Testis (tissue), 3 donors: Measurements from ENCODE around the gene ZCCHC14. TPM values are rescaled to one million over a fixed set of nuclear protein-coding genes. Genes with fewer than 3 reads are reported as not detected.

Experiments
- DNase-seq: peaks from one replicate; pipeline ENCODE4 v3.0.0-alpha.2; 2019
- H3K27ac ChIP-seq, 2 donors: fragments of 200-600 bp; sonication (generic); one replicate each; pipeline ENCODE4 v1.5.1; 2019
- H3K27me3 ChIP-seq: fragments of 200-600 bp; sonication (generic); one replicate; pipeline ENCODE4 v1.5.1; 2019
- H3K36me3 ChIP-seq: fragments of 200-600 bp; sonication (generic); one replicate; pipeline ENCODE4 v1.5.1; 2017; ENCODE audit warnings: low read depth; ENCODE audit errors: missing control alignments
- H3K4me1 ChIP-seq: fragments of 200-600 bp; sonication (generic); one replicate; pipeline ENCODE4 v1.5.1; 2019
- H3K4me3 ChIP-seq, 2 donors: fragments of 200-600 bp; sonication (generic); one replicate each; pipeline ENCODE4 v1.5.1; 2017 to 2019
- H3K9me3 ChIP-seq: fragments of 200-600 bp; sonication (generic); one replicate; pipeline ENCODE4 v1.5.1; 2017
- POLR2A ChIP-seq: fragments of 450-650 bp; IDR thresholded peaks from one replicate; pipeline ENCODE4 v1.6.1; 2017; ENCODE audit warnings: antibody characterized with exemption, mild to moderate bottlenecking, moderate library complexity
- WGBS, 2 donors: methylation state at CpG; one replicate each; pipeline ENCODE4 v1.1.5; 2018; 5-methylcytosine and 5-hydroxymethylcytosine counted together
- intact Hi-C: fragments of 100-400 bp; cut with DNase I; formaldehyde crosslinking; loops from one replicate; pipeline ENCODE4 v1.15.1; 2023; ENCODE audit warnings: low total_unique reads
- polyA plus RNA-seq: library from polyadenylated mRNA; stranded (reverse); fragments of 350-450 nt; fragmentation: Illumina TruSeq; extraction: RNeasy Lipid Tissue Mini Kit (QIAGEN cat#74804); gene quantifications from one replicate; pipeline ENCODE4 v1.2.3, GENCODE V29; 2014; ENCODE audit warnings: low read depth, low replicate concordance; ENCODE audit not compliant: insufficient read depth
- total RNA-seq, 2 donors: library from RNA; depleted of rRNA; stranded (reverse); fragments of >200 nt; gene quantifications; one replicate each; pipeline ENCODE4 v1.2.3, GENCODE V29; 2016
- TF ChIP-seq, protein P1 (sequence below), 3 experiments: fragments of 450-650 bp in 2 of 3; fragments of 200-600 bp in 1 of 3; sonication (generic) in 1 of 3; IDR thresholded peaks; one replicate each; pipeline ENCODE4 v1.5.1; 2016 to 2019; ENCODE audit warnings: antibody characterized with exemption in 3 of 3, mild to moderate bottlenecking in 2 of 3, moderate library complexity in 1 of 3

The ZCCHC14 gene
- total and polyA plus RNA-seq, 3 donors from 2014 or later = 82.3 to 130 (median 94.0) TPM

DNA sequence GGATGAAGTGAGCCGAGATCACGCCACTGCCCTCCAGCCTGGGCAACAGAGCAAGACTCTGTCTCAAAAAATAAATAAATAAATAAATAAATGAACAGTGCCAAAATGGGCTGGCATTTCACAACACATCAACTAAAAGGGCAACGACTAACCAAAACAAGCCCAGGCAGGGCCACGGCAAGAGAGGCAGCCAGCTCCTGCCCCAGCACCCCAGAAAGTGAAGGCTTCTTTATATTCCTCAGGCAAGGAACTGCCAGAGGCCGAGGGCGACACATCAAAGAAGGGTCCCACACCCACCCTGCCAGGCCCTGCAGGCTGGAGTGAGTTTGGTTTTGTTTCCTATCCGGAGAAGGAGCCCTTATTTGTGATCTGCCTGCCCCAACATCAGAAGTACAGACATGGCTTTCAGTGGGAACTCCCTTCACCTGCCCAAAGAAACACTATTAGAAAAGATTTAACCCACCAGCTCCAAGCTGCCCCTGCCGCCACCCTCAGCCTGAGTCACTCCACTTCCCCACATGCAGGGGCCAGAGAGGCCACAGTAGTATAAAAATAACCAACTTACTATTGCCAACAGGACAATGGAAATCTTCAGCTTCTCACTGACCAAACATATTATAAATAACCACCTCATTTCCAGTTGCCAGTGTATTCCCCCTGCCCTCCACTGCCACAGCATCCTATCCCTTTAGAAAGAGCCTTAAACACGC lies 117.2 kb downstream of the ZCCHC14 start:
- intact Hi-C loops = no loop called here
- H3K36me3 ChIP-seq = no peaks in the 10 kb centered on the region
- DNase-seq = no peak
- no peaks in the 10 kb centered on the region for H3K9me3 ChIP-seq
- 85 to 92% methylated on average over 9 of the region's 9 CpGs for WGBS, 2 donors
- TF ChIP-seq, protein P1, sequence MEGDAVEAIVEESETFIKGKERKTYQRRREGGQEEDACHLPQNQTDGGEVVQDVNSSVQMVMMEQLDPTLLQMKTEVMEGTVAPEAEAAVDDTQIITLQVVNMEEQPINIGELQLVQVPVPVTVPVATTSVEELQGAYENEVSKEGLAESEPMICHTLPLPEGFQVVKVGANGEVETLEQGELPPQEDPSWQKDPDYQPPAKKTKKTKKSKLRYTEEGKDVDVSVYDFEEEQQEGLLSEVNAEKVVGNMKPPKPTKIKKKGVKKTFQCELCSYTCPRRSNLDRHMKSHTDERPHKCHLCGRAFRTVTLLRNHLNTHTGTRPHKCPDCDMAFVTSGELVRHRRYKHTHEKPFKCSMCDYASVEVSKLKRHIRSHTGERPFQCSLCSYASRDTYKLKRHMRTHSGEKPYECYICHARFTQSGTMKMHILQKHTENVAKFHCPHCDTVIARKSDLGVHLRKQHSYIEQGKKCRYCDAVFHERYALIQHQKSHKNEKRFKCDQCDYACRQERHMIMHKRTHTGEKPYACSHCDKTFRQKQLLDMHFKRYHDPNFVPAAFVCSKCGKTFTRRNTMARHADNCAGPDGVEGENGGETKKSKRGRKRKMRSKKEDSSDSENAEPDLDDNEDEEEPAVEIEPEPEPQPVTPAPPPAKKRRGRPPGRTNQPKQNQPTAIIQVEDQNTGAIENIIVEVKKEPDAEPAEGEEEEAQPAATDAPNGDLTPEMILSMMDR (IDR thresholded peaks at IDR 0.05) = no peak
- no peak for TF ChIP-seq POLR2A
- H3K27me3 ChIP-seq = no peaks in the 10 kb centered on the region
- H3K4me3 ChIP-seq = no peak overlapping the region
- peaks cover 2% of the 10 kb centered on the region for H3K4me1 ChIP-seq
- H3K27ac ChIP-seq = no peak overlapping the region

DNA sequence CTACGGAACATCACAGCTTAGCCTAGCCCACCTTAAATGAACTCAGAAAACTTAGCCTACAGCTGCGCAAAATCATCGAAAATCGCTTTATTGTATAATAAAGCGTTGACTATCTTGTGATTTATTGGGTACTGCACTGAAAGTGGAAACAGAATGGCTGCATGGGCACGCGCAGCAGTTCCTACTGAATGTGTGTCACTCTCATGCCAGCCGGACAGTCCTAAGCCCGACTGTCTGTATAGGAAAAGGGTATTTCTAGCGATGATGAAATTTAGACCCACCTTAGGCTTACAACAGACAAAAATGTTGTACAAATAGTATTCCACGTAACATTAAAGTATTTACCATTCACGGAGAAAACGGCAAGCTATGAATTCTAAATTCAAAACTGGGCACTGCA lies 118.5 kb downstream of the ZCCHC14 start:
- Histone ChIP-seq H3K36me3 (no peaks in the 10 kb centered on the region), H3K4me1 (no peaks in the 10 kb centered on the region), H3K27me3 (no peaks in the 10 kb centered on the region), H3K4me3 (no peak overlapping the region), H3K27ac (no peak overlapping the region), H3K9me3 (no peaks in the 10 kb centered on the region)
- intact Hi-C loops = no loop called here
- 93 to 97% methylated on average over 13 of the region's 13 CpGs for WGBS, 2 donors
- no peak for DNase-seq
- no peak for TF ChIP-seq POLR2A
- TF ChIP-seq, protein P1 (IDR thresholded peaks at IDR 0.05) = no peak

DNA sequence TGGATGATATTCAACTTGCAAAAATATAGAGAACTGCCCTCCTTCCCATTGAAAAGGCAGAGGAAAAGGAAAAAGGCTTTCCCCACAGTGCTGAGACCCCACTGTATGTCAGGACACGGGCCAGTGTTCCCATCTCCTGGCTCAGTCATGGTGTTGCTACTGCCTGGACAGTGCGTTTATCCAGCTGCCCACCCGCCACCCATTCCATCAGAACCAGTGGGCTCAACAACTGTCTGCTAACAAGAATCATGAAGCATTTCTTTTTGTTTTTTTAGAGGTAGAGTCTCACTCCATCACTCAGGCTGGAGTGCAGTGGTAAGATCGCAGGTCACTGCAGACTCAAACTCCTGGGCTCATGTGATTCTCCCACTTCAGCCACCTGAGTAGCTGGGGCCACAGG lies 120.5 kb downstream of the ZCCHC14 start:
- no peak for DNase-seq
- no peaks in the 10 kb centered on the region for H3K36me3 ChIP-seq
- no peak overlapping the region for H3K27ac ChIP-seq
- 89 to 90% methylated on average over 4 of the region's 4 CpGs for WGBS, 2 donors
- no peak overlapping the region for H3K4me3 ChIP-seq
- H3K27me3 ChIP-seq = no peaks in the 10 kb centered on the region
- no peaks in the 10 kb centered on the region for H3K9me3 ChIP-seq
- TF ChIP-seq, protein P1 (IDR thresholded peaks at IDR 0.05) = no peak
- no peak for TF ChIP-seq POLR2A
- intact Hi-C loops = no loop called here
- peaks cover 3% of the 10 kb centered on the region for H3K4me1 ChIP-seq

DNA sequence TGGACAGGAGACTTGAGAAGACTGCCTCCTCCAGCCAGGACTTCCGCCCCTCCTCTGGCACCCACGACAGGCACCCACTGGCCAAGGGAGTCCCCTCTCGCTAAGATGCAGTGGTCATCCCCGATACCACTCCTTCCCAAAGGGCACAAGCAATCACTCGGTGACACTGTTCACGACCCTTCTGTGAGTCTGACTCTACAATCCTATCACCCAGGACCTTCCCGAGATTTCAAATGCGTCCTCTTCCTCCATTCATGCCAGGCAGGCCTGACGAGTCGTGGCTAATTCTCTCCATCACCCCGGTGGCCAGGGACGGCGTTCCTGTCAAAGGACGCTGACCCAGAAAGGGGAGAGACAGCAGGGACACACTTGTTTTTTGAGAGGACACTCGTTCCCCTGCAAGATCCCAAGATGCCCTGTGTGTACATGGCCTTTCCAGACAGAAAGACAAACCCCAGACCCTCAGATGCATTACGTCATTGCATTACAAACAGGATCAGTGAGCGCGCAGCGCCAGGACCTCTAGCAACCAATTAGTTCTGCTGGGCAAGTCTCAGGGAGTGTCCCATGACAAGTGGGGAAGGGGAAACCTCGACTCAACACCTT lies 121.5 kb downstream of the ZCCHC14 start:
- Histone ChIP-seq H3K4me1 (peaks cover 3% of the 10 kb centered on the region), H3K27me3 (no peaks in the 10 kb centered on the region), H3K27ac (no peak overlapping the region), H3K4me3 (no peak overlapping the region), H3K9me3 (no peaks in the 10 kb centered on the region), H3K36me3 (no peaks in the 10 kb centered on the region)
- no peak for DNase-seq
- intact Hi-C loops = no loop called here
- TF ChIP-seq, protein P1 (IDR thresholded peaks at IDR 0.05) = no peak
- no peak for TF ChIP-seq POLR2A
- WGBS, 2 donors = 85 to 87% methylated on average over 20 of the region's 20 CpGs
